Epithelial cell of alveolus of lung (primary cell): Measurements from ENCODE around the gene HNRNPA1L2. TPM values are rescaled to one million over a fixed set of nuclear protein-coding genes. Genes with fewer than 3 reads are reported as not detected.

Experiments
- total RNA-seq: library from RNA; depleted of rRNA; stranded (reverse); fragments of >200 nt; gene quantifications from 2 replicates; pipeline ENCODE4 v1.2.1, GENCODE V29; 2015

HNRNPA1L2 gene
- 2.3 and 4.5 TPM in 2 replicates for total RNA-seq

GRCh38 chr13:52642131-52642530 lies at the start of gene HNRNPA1L2:
Gene HNRNPA1L2 (plus strand): TSS chr13:52642431. CDS start chr13:52642493, 62 bp downstream.

GRCh38 chr13:52652196-52652979 lies 10.2 kb downstream of the HNRNPA1L2 start, which contains the start of gene SUGT1:
Gene SUGT1 (plus strand): TSS chr13:52652836. CDS start chr13:52652921, 85 bp downstream.

Other genes with a start within 250 kb of the HNRNPA1L2 start
- 2.4 and 3.9 TPM in 2 replicates for gene THSD1, start 236.3 kb upstream of the HNRNPA1L2 start, total RNA-seq
- 15.8 and 20.3 TPM in 2 replicates for gene VPS36, start 191.8 kb upstream of the HNRNPA1L2 start, total RNA-seq
- gene CKAP2, start 187.0 kb upstream of the HNRNPA1L2 start, total RNA-seq, result 21.7 and 30.8 TPM in 2 replicates
- gene SUGT1, start 10.4 kb downstream of the HNRNPA1L2 start, total RNA-seq, result 23.2 and 36.7 TPM in 2 replicates
- gene CNMD, start 97.4 kb downstream of the HNRNPA1L2 start, total RNA-seq, result not detected in 2 replicates
- not detected in 2 replicates for gene PCDH8, start 206.2 kb downstream of the HNRNPA1L2 start, total RNA-seq